Measurements from ENCODE around the gene SYCP2. TPM values are rescaled to one million over a fixed set of nuclear protein-coding genes. Genes with fewer than 3 reads are reported as not detected.

The SYCP2 gene
- total and polyA plus RNA-seq, 2 of the 8 experiments (the other 6 are each of a cell fraction or from before 2014, with no cell fraction given), result 0.02 to 0.50 TPM

DNA sequence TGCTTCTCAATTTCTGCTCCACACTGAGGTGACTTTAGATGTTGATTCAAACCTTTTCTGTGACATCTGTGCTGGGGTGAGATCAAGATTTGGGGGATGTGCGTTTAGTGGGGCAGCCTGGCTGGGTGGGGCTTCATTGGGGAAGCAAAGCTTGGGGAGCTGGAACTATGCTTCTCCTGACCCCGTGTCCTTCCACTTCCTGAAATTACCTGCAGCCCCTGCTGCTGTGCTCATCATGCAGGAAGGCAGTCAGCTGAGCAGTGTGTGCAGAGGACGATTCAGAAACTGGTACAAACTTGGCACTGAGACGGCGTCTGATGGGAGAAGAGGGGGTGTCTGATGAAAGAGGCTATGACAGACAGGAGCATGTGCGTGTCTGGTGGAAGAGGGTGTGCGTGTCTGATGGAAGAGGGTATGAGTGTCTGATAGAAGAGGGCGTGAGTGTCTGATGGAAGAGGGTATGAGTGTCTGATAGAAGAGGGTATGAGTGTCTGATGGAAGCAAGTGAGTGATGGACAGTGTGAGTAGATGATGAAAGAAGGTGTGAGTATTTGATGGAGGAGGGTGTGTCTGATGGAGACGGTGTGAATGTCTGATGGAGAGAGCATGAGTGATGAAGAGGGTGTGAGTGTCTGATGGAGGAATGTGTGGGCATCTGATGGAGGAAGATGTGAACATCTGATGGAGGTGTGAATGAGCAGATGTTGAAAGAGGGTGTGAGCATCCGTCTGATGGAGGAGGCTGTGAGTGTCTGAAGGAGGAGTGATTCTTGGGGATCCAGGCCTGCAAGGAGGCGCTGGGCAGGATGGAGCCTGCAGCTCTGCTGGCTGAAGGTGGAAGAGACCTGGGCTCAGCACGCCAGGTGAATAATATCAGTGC lies 103.4 kb downstream of the SYCP2 start:
- Histone ChIP-seq H3K23me2 (ENCODE audit: low read depth, low read length) (peaks cover 2% of the 10 kb centered on the region; the same call in 1 of the 2 replicates), H2BK120ac (replicated peaks; ENCODE audit: low read depth, low read length) (no peak overlapping the region), H3K79me1 (ENCODE audit: low read depth, low read length) (no peaks in the 10 kb centered on the region), H3K23ac (ENCODE audit: insufficient read length) (no peak overlapping the region), H2BK20ac (ENCODE audit: low read length) (no peak overlapping the region), H2AK5ac (ENCODE audit: low read depth, low read length) (no peak overlapping the region), H2BK15ac (ENCODE audit: low read length) (no peak overlapping the region), H3K14ac (ENCODE audit: insufficient read length) (no peak overlapping the region), H3K4me3 (ENCODE audit: extremely low read depth in 1 of 4, insufficient read depth in 2 of 4, low read depth in 3 of 4, low read length in 4 of 4) (no peak overlapping the region), H4K8ac (ENCODE audit: extremely low read depth, insufficient read depth, low read length) (no peak overlapping the region), H3K27ac (ENCODE audit: low read depth, low read length) (no peak overlapping the region), H3K27me3 (replicated peaks in 1 of 4; ENCODE audit: control insufficient read depth in 3 of 4, extremely low read depth in 1 of 4, insufficient read depth in 3 of 4, low read length in 3 of 4) (peaks cover 0 to 5% (median 0%) of the 10 kb centered on the region in 4 experiments; a peak in 1 of 7 replicates), H3K9me3 (ENCODE audit: insufficient read depth in 2 of 2, low read depth in 1 of 2, low read length in 1 of 2) (peaks cover 87 to 100% of the 10 kb centered on the region in 2 experiments), H4K20me1 (replicated peaks in 1 of 2; ENCODE audit: control insufficient read depth in 1 of 2, insufficient read depth in 2 of 2, low read length in 2 of 2) (peaks cover 0 to under 1% of the 10 kb centered on the region in 2 experiments), H3K79me2 (ENCODE audit: control insufficient read depth in 1 of 2, insufficient read depth in 2 of 2, low read length in 2 of 2) (no peaks in the 10 kb centered on the region), H3K4me2 (ENCODE audit: insufficient read depth in 1 of 2, low read depth in 2 of 2, low read length in 2 of 2) (no peak overlapping the region), H3K18ac (ENCODE audit: extremely low read depth, low read length) (no peak overlapping the region), H4K91ac (replicated peaks; ENCODE audit: insufficient read length, low read length) (no peak overlapping the region), H3K56ac (replicated peaks; ENCODE audit: insufficient read length, low read depth, low read length) (no peak overlapping the region), H3K4ac (replicated peaks; ENCODE audit: insufficient read length, low read depth, low read length) (no peak overlapping the region), H3K36me3 (ENCODE audit: control insufficient read depth in 2 of 4, insufficient read depth in 4 of 4, low read length in 3 of 4) (peaks cover 0 to 2% (median 0%) of the 10 kb centered on the region in 4 experiments; a peak in 1 of 8 replicates), H2BK5ac (ENCODE audit: low read depth, low read length) (no peak overlapping the region), H2BK12ac (ENCODE audit: low read depth, low read length) (no peak overlapping the region), H3K4me1 (replicated peaks in 1 of 4; ENCODE audit: control insufficient read depth in 3 of 4, insufficient read depth in 4 of 4, low read length in 3 of 4) (peaks cover 0 to 2% (median 0%) of the 10 kb centered on the region in 4 experiments; a peak in 1 of 7 replicates), H4K5ac (ENCODE audit: insufficient read length, low read depth, low read length) (no peak overlapping the region), H3K9ac (replicated peaks in 1 of 4; ENCODE audit: extremely low read depth in 1 of 4, low read depth in 3 of 4, low read length in 3 of 4) (no peak overlapping the region), H2AFZ (ENCODE audit: low read length) (no peak overlapping the region)
- WGBS, 2 experiments (ENCODE audit: extremely low coverage in 1 of 2, insufficient coverage in 1 of 2, insufficient read length in 1 of 2, insufficient replicate concordance in 2 of 2, low coverage in 1 of 2, low lambda C conversion rate in 2 of 2, missing lambda C conversion rate in 1 of 2), result 67 to 100% methylated on average over 1 to 11 of the region's 12 CpGs
- DNase-seq (ENCODE audit: low read depth in 1 of 2, low spot score in 2 of 2) (no peak), FAIRE-seq (no peak)
- CTCF ChIA-PET (ENCODE audit: partially characterized antibody), result no interaction called here
- POLR2A ChIA-PET (ENCODE audit: partially characterized antibody), result no interaction called here
- TF ChIP-seq TCF12 (IDR thresholded peaks at IDR 0.05; ENCODE audit: low read depth, low read length), result no peak
- TF ChIP-seq RXRA (IDR thresholded peaks at IDR 0.05; ENCODE audit: insufficient read depth, low read depth, low read length), result no peak
- no peak for TF ChIP-seq JUN (IDR thresholded peaks at IDR 0.05; ENCODE audit: low read depth, low read length)
- no peak for TF ChIP-seq RNF2 (IDR thresholded peaks at IDR 0.05; ENCODE audit: borderline replicate concordance, low read depth, low read length, missing control alignments, poor library complexity, severe bottlenecking)
- no peak for TF ChIP-seq NRF1 (IDR thresholded peaks at IDR 0.05; ENCODE audit: low read depth, low read length)
- no peak for TF ChIP-seq RFX5 (IDR thresholded peaks at IDR 0.05; ENCODE audit: borderline replicate concordance, low read depth, low read length)
- no peak for TF ChIP-seq TAF7 (optimal IDR thresholded peaks at IDR 0.05; ENCODE audit: borderline replicate concordance, low read depth, low read length)
- no peak for TF ChIP-seq SP1 (IDR thresholded peaks at IDR 0.05; ENCODE audit: low read depth, low read length)
- TF ChIP-seq RAD21 (IDR thresholded peaks at IDR 0.05 in 1 of 2, conservative IDR thresholded peaks at IDR 0.05 in 1 of 2; ENCODE audit: low read depth in 2 of 2, low read length in 2 of 2), result no peak
- no peak for TF ChIP-seq MAFK (IDR thresholded peaks at IDR 0.05; ENCODE audit: low read depth, low read length)
- no peak for TF ChIP-seq FOSL1 (IDR thresholded peaks at IDR 0.05; ENCODE audit: insufficient read depth, low read depth, low read length)
- no peak for TF ChIP-seq BCL11A (IDR thresholded peaks at IDR 0.05; ENCODE audit: low read depth in 2 of 2, low read length in 2 of 2)

Measured in H1 (cell line).